ENCODE measurements around the gene ABR.
"Not testable (repeated sequence)": the region's sequence is repeated elsewhere in the genome, so short reads cannot be mapped to it uniquely, and the experiment has no call there.

DNA sequence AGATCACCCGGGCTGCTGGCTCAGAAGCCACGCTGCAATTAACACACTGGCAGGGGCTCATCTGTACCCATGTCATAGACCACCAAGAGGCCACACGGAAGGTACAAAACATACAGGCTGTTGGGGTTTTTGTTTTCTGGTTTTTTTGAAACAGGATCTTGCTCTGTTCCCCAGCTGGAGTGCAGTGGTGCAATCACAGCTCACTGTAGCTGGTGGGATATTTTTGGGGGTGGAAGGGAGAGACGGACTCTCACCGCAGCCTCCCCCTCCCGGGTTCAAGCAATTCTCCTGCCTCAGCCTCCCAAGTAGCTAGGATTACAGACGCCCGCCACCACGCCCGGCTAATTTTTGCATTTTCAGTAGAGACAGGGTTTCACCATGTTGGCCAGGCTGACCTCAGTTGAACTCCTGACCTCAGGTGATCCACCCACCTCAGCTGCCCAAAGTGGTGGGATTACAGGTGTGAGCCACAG, 19.5 kb upstream of the ABR start:
- TF ChIP-seq, protein P1, sequence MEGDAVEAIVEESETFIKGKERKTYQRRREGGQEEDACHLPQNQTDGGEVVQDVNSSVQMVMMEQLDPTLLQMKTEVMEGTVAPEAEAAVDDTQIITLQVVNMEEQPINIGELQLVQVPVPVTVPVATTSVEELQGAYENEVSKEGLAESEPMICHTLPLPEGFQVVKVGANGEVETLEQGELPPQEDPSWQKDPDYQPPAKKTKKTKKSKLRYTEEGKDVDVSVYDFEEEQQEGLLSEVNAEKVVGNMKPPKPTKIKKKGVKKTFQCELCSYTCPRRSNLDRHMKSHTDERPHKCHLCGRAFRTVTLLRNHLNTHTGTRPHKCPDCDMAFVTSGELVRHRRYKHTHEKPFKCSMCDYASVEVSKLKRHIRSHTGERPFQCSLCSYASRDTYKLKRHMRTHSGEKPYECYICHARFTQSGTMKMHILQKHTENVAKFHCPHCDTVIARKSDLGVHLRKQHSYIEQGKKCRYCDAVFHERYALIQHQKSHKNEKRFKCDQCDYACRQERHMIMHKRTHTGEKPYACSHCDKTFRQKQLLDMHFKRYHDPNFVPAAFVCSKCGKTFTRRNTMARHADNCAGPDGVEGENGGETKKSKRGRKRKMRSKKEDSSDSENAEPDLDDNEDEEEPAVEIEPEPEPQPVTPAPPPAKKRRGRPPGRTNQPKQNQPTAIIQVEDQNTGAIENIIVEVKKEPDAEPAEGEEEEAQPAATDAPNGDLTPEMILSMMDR (IDR thresholded peaks at IDR 0.05 in 8 of 11, conservative IDR thresholded peaks at IDR 0.05 in 3 of 11) = not testable (repeated sequence)
- TF ChIP-seq POLR2A, POLR2AphosphoS5 (IDR thresholded peaks at IDR 0.05): not testable (repeated sequence)

Measured in spleen (tissue), 7 donors.